HG03060 (cell line): ENCODE data around the gene NEU2.
"Not testable (repeated sequence)": the region's sequence is repeated elsewhere in the genome, so short reads cannot be mapped to it uniquely, and the experiment has no call there.

ENCODE experiments used
- ATAC-seq: cut with Tn5 transposase; IDR thresholded peaks from one replicate; pipeline ENCODE4 v1.9.1; 2021; ENCODE audit warnings: low read depth, moderate number of reproducible peaks; ENCODE audit not compliant: unreplicated experiment

Gene NEU2

GRCh38 chr2:233009661-233010060 lies 22.8 kb upstream of the NEU2 start:
- ATAC-seq = no peak

GRCh38 chr2:233010569-233011267 lies 21.8 kb upstream of the NEU2 start:
- no peak for ATAC-seq

- no peak for ATAC-seq
Observed at GRCh38 chr2:233011268-233011650, 21.2 kb upstream of the NEU2 start.

GRCh38 chr2:233011702-233012131 lies 20.8 kb upstream of the NEU2 start:
- no peak for ATAC-seq

GRCh38 chr2:233012301-233012971 lies 20.0 kb upstream of the NEU2 start:
- no peak for ATAC-seq

- no peak for ATAC-seq
Observed at GRCh38 chr2:233013027-233013461, 19.4 kb upstream of the NEU2 start, which contains the start of gene NGEF. NGEF (minus strand) TSS chr2:233013256; CDS start chr2:232974890, 38,366 bp downstream.

GRCh38 chr2:233013650-233014049 lies 18.8 kb upstream of the NEU2 start:
- no peak for ATAC-seq

DNA sequence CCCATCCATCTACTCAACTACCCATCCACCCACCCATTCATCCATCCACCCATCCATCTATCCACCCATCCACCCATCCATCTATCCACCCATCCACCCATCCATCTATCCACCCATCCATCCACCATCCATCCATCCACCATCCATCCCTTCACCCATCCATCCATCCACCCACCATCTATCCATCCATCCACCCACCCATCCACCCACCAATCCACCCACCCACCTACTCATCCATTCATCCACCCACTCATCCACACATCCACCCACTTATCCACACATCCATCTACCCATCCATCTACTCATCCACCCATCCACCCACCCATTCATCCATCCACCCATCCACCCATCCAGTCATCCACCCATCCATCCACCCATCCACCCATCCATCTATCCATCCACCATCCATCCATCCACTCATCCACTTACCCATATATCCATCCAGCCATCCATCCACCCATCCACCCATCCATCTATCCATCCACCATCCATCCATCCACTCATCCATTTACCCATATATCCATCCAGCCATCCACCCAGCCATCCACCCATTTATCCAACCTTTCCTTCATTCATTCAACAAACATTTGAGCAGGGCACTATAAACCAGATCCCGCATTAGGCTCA lies 17.3 kb upstream of the NEU2 start:
- no peak for ATAC-seq

DNA sequence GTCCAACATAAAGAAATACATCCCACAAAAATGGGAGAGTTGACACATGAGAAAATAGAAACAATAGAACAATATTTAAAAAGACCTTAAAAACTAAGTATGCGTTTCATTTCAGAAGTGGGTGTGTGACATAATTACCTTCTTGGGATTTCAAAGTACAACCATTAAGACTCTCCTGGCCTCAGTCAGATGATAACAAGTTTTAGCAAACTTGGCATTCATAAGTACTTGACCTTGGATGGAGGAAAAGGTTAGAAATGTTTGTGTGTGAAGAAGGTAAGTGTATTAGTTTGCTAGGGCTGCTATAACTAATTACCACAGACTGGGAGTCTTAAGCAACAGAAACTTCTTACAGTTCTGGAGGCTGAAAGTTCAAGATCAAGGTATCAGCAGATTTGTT lies 14.5 kb upstream of the NEU2 start:
- ATAC-seq = no peak

- ATAC-seq = not testable (repeated sequence)
Observed at GRCh38 chr2:233019610-233020009, 12.9 kb upstream of the NEU2 start.

DNA sequence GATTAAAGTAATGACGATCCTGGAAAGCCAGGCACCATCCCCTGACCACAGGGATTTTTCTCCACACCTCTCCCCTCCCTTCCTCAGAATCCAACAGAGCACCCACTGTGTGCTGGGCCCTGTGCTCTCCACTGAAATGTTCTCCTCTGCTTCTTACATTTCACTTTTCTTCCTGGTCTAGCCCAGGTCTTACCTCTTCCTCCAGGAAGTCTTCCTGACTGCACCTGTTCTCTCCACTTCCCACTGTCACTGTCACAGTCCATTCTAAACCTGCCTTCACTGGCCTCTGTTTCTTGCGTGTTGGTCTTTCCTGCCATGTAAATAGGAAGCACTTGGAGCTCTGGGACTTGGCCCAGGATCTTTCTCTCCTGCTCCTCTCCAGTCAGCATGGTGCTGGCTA lies 12.0 kb upstream of the NEU2 start:
- no peak for ATAC-seq

DNA sequence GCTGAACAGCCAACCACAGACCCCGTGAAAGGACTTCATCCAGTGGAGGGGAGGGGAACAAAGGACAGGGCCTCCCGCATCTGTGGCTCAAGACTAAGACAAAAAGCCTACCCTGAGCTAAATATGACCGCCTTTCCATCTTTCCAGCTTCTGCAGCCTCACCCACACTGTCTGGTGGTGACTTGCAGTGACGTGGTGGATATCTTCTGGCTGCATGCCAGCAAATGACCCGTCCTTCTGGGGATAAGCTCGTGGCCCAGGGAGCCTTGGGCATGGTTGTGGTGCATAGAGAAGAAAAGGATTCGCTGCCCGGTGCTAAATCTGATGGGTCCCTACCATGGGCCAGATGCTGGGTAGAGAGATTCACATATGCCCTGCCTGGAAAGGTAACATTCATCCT lies 10.7 kb upstream of the NEU2 start:
- ATAC-seq = no peak

DNA sequence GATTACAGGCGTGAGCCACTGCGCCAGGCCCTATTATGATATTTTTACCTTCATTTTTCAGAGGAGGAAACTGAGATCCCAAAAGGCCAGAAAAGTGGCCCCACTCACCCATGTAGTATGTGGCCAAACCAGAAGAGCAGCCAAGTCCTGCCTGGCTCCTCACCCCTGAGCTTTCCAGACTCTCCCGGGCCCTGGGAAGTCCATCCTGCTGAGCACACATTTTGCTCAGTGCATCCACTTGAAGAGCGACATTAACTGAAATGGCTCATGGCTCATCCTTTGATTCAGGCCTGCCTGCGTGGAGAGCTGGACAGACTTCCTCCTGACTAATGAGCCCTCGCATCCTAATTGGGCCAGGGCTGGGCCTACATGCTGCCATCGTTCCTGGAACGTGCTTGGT lies 9.9 kb upstream of the NEU2 start:
- no peak for ATAC-seq

DNA sequence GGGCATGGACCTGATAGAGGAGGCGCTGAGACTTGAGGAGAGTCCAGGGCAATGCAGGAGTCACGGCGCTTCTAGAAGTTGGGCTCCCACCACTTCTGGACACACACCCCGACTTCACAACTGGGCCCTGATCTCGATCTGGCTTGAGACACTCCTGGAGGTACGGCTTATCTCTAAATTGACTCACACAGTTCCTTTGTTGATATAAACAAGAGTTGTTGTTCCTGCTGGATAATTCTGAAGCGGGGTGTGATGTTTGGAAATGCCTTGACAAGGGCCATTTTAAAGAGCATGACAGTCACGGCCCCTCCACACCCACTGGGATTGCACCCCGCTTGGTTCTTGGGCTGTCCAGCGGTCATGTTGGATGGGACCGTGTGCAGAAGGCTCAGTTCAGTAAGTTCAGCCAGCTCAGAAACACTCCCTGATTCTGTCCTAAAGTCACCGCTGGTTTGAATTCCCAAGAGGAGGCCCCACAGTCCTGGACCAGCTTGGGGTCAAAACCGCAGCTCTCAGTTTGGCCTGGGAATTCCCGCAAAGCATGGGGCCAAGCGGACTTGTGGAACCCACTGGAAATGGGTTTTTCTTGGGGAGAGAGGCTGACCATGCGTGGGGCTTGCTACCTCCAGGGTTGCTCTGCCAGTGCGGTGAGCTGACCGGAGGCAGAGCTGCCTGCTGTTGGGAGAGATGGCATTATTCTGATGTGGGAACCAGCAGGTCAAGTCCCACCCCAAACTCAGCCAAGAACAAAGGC lies 9.3 kb upstream of the NEU2 start:
- ATAC-seq = no peak

DNA sequence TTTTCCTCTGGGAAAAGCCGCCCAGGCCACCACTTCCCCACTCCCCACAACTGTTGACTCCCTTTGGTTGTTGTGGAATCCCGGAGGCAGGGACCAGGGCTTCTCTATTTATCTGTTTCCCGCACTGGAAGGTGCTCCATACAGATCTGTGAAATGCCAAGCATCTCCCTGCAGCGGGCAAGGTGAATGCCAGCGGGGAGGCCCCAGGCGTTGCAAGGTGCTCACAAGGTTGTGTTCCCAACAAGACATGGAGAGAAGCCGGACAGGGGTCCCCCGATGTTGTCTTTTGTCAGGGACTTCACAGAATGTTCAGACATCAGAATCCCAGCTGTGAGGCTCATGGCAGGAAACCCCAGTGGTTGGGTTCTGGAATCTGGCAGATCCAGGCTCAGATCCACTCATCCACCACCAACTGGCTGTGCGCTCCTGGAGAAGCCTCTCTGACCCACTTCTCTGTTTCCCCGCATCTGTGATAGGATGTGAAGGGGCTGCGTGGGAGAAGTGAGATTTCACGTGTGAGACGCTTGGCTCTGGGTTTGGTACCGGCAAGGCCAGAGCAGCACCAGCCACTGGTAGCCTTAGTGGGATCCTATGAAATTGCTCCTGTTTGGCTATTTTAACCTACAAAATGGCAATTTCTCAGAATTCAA lies 8.6 kb upstream of the NEU2 start:
- ATAC-seq = no peak

DNA sequence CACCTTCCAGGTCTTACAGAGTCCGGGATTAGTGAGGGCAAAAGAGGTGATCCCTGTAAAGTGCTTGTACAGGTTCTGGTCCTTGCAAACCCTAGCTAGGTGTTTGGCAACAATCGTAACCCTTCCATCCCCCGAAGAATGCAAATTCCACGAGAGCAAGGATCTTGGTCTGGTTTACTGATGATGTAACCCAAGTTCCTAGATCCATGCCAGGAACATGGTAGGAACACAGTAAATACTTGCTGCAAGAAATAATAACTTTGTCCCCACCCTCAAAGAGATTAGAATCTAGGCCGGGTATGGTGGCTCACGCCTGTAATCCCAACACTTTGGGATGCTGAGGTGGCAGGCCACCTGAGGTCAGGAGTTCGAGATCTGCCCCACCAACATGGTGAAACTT lies 6.8 kb upstream of the NEU2 start:
- ATAC-seq = no peak

DNA sequence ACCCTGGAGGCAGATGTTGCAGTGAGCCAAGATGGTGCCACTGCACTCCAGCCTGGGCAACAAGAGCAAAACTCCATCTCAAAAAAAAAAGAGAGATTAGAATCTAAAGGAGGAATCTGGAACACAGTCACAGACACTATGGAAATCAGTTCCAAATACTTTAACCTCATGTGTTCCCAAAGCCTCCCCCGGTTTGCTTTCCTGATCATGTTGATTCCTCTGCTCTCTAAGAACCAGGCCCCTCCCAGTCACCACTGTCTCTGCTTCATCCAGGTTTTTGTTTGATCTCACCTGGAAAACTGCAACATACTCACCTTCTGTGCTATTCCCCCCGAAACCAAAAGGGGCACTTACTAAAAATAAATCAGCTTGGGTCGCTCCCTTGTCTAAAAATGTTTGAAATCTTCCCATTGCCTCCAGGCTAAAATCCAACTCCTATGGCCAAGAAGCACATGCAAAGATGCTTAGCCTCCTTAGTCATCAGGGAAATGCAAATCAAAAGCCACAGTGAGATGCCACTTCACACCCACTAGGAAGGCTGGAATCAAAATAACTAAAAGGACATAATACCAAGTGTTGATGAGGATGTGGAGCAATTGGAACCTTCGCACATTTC lies 6.2 kb upstream of the NEU2 start:
- no peak for ATAC-seq

DNA sequence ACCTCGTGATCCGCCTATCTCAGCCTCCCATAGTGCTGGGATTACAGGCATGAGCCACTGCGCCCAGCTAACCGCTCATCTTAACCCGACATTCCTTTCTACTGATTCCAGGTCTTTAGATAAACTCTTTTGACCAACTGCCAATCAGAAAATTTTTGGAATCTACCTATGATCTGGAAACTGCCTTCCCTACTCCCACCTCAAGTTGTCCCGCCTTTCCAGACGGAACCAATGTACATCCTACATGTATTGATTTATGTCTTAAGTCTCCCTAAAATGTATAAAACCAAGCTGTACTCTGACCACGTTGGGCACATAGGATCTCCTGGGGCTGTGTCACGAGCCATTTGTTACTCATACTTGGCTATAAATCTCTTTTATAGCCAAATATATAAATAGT lies 3.2 kb upstream of the NEU2 start:
- ATAC-seq = no peak

DNA sequence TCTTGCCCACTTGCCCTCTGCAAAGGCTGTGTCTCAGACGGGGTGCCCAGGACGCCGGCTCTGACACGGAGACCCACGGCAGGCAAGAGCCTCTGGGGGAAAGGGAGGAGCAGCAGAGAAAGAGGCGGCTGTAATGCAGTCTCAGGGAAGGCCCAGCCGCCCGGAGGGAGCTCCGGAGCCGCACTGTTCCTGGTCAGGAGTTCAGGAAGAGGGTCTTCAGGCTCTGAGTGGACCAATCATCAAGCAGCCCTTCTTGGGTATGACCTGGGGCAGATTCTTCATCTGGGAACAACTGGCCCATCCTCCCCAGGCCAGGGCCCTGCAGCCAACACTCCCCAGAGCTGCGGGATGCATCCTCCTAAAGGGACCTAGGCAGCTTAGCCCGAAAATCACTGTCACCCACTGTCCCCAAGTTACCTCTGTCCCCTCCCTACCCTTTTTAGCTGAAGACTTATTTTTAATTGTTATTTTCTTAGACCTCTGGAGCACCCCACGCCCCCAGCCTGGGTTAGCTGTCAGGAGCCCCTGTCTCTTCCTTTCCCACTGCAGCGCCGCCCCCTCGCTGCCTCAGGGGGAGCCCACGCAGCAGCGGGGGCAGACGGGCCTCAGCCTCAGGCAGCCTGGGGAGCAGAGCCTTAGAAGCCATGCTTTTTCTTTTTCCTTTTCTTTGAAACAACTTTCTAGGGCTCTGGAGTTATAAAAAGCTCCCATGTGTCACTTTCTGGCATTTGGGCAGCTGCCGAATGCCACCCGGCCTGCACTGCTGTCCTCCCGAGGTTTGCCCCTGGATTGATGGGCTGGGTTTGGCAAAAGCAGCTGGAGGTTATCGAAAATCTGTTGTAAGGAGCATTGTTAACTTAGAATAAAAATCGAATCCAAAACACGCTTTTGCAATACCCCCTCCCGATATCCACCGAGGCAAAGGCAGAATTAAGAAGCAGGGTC lies 644 bp upstream of the NEU2 start:
- ATAC-seq = no peak
